Aorta (tissue), 5 donors: Measurements from ENCODE around the gene APLF. TPM values are rescaled to one million over a fixed set of nuclear protein-coding genes. Genes with fewer than 3 reads are reported as not detected.
"Not testable (repeated sequence)": the region's sequence is repeated elsewhere in the genome, so short reads cannot be mapped to it uniquely, and the experiment has no call there.

Experiments
- ATAC-seq: fragments of 200-7000 bp; cut with Tn5 transposase; one replicate; pipeline ENCODE4 v1.9.1; 2022; ENCODE audit warnings: moderate library complexity; ENCODE audit not compliant: low FRiP score
- DNase-seq, 2 donors: peaks; one replicate each; pipeline ENCODE4 v3.0.0-alpha.2; 2020
- H3K27ac ChIP-seq, 2 donors: one replicate each; pipeline ENCODE4 v1.5.1; 2013; ENCODE audit warnings: low read length in 2 of 2, mild to moderate bottlenecking in 2 of 2, moderate library complexity in 2 of 2, control low read depth in 1 of 2, inconsistent platforms in 1 of 2, low read depth in 1 of 2
- H3K27me3 ChIP-seq, 2 donors: one replicate each; pipeline ENCODE4 v1.6.1; 2013; ENCODE audit warnings: control low read depth in 1 of 2, low read length in 1 of 2, mild to moderate bottlenecking in 1 of 2, moderate library complexity in 1 of 2; ENCODE audit not compliant: insufficient read depth in 2 of 2, control insufficient read depth in 1 of 2
- H3K36me3 ChIP-seq, 2 donors: one replicate each; pipeline ENCODE4 v1.6.1; 2013; ENCODE audit warnings: control low read depth in 1 of 2, low read length in 1 of 2, mild to moderate bottlenecking in 1 of 2; ENCODE audit not compliant: insufficient read depth in 2 of 2, control insufficient read depth in 1 of 2
- H3K4me1 ChIP-seq, 2 donors: one replicate each; pipeline ENCODE4 v1.6.1; 2013; ENCODE audit warnings: low read length in 2 of 2, control low read depth in 1 of 2, mild to moderate bottlenecking in 1 of 2, moderate library complexity in 1 of 2; ENCODE audit not compliant: insufficient read depth in 2 of 2, control insufficient read depth in 1 of 2
- H3K4me3 ChIP-seq, 2 donors: one replicate each; pipeline ENCODE4 v1.5.1; 2013; ENCODE audit warnings: low read length in 2 of 2, control low read depth in 1 of 2, mild to moderate bottlenecking in 1 of 2
- H3K9me3 ChIP-seq: one replicate; pipeline ENCODE4 v1.6.1; 2013; ENCODE audit warnings: mild to moderate bottlenecking, low read length; ENCODE audit not compliant: control insufficient read depth
- WGBS, 2 donors: extraction: QIAGEN DNeasy Blood & Tissue Kit; methylation state at CpG; one replicate each; pipeline ENCODE4 v1.1.7; 2013; 5-methylcytosine and 5-hydroxymethylcytosine counted together
- intact Hi-C, 2 donors: fragments of 100-400 bp; cut with DNase I; formaldehyde crosslinking; loops; one replicate each; pipeline versions ENCODE4 v1.14.2 to v1.15.0; 2022
- polyA plus RNA-seq, 2 donors: library from polyadenylated mRNA; stranded (reverse); fragments of 200-250 nt; gene quantifications; one replicate each; pipeline ENCODE4 v1.2.3, GENCODE V29; 2013
- total RNA-seq, 2 donors: library from RNA; stranded (reverse); fragmentation: NEBNext Ultra II Directional; extraction: Animal tissue kit (Norgen Biotek cat#: 25700); gene quantifications; one replicate each; pipeline ENCODE4 v1.2.1, GENCODE V29; 2021
- donor health status: healthy with polysubstance abuse.
- donor health status: Bipolar disorder and iron deficiency.
- donor health status: DM: no; HTN: no; CAD: no.
- donor health status: DM: no; HTN: no; CAD: no.
- donor health status: DM: yes; HTN: yes; CAD: no.

APLF gene
- total and polyA plus RNA-seq, 4 donors: 1.3 to 8.7 (median 4.6) TPM

DNA sequence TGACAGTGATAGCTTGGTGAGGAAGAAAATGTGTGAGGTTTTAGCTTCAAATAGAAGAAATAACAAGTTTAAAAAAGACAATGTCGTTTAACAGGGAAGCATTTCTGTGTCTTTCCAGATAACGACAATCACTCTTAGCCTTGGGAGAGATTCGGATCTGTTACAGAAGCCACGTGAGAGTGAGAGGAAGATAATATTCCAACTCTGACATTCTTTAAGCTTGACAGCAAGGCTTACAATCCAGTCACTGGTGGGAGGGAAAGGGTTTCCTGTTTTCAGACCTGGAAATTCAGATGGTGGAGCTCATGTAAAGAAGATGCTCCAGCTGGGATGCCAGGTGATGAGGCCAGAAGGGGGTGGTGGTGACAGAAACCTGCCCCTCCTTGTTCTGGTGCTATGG lies 31.1 kb upstream of the APLF start:
- H3K4me1 ChIP-seq: peaks cover 0 to 4% of the 10 kb centered on the region in 2 donors
- H3K27ac ChIP-seq: peak overlapping the region; percentile 70 to 87
- ATAC-seq (no peak), DNase-seq (no peak)
- intact Hi-C loops: loop anchor here in 1 of 2 donors (10.0 kb wide), 1 partner anchor 241 kb away; no protein-coding TSS in a partner anchor
- no peaks in the 10 kb centered on the region for H3K36me3 ChIP-seq
- H3K27me3 ChIP-seq: no peaks in the 10 kb centered on the region
- H3K4me3 ChIP-seq: no peak overlapping the region
- no peaks in the 10 kb centered on the region for H3K9me3 ChIP-seq
- WGBS, 2 donors: 8 to 10% methylated on average over 4 of the region's 4 CpGs

DNA sequence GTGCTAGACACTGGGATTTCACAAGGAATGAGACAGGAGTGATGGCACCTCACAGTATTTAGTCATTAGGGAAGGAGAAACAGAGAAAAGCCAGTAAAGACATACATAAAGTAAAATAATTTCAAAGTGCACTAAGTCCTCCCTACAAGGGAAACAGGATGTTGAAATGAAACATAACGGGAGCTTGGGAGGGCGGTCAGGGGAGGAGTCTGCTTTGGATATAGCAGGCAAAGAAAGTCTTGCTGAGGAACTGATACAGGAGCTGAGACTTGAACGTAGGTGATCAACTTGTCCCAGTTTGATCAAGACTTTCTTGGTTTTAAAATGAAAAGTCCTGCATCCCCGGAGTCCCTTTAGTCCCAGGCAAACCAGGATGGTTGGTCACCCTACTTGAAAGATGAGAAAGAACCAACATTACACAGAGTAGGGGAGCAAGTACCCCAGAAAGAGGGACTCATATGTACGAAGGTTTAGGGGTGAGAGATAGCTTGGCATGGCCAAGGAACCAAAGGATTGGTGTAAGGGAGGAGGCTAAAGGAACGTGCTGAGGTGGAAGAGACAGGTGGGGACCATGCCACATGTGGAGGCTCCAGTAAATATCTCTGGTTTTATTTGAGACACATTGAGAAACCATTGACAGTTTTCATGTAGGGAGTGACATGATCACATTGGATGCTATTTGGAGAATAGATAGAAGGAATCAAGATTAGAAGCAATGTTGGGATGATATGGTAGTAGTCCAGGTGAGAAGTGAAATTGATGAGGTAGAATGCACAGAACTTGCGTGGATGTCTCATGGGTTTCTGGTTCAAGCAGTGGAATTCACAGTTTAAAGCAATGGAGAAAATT lies 28.7 kb upstream of the APLF start:
- Histone ChIP-seq H3K4me1 (peaks cover 0 to 4% of the 10 kb centered on the region in 2 donors), H3K27ac (no peak overlapping the region), H3K4me3 (no peak overlapping the region), H3K36me3 (no peaks in the 10 kb centered on the region), H3K9me3 (no peaks in the 10 kb centered on the region), H3K27me3 (no peaks in the 10 kb centered on the region)
- 88 to 89% methylated on average over 7 of the region's 7 CpGs for WGBS, 2 donors
- intact Hi-C loops: loop anchor here in 1 of 2 donors (10.0 kb wide), 1 partner anchor 244 kb away; no protein-coding TSS in a partner anchor
- no peak for ATAC-seq
- DNase-seq: peak in 1 of 2 donors; percentile 51

DNA sequence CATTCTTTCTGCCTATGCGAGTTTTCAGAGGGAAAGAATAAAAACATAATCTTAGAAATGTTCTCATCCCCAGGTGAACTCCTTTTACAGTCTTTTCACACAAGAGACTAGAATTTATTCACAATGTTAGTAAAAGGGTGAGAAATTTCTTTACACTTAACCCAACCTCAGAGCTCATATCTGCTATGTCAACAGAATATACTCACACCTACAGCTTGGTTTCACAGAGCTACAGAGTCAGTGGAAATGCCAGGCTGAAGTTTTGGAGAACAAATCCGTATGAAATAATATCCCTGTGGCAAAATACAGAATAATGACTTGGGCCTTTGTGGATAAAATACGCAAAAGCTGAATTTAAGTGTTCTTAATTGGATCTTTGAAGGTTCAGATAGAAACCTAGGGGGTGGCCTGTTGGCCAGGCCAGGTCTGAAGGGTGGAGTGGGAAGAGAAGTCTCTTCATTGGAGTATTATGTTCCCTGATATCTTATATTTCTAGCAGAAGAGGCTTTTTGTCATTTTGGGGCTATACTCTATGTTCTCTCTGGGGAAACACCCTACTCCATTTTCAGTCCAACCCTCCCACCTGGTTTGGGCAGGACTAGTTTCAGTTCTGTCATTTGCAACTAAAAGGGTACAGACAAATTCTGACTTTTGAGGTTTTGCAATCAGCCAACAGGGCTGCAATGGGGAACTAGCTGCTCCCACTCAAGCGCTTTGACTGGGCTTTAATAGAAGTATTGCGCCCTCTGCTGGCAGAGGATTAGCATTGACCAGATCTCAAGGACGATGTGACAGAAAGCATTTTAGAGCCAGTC lies 26.0 kb upstream of the APLF start:
- Histone ChIP-seq H3K27me3 (no peaks in the 10 kb centered on the region), H3K4me3 (no peak overlapping the region), H3K27ac (peak overlapping the region in 1 of 2 donors; percentile 28), H3K36me3 (no peaks in the 10 kb centered on the region), H3K4me1 (peaks cover 0 to 3% of the 10 kb centered on the region in 2 donors), H3K9me3 (no peaks in the 10 kb centered on the region)
- intact Hi-C loops: loop anchor here (2.0 to 5.0 kb wide), 3 partner anchors 79 to 319 kb away; no protein-coding TSS in a partner anchor
- DNase-seq (peak; percentile 87), ATAC-seq (peak; percentile 95)
- 20 to 22% methylated on average over 6 of the region's 6 CpGs for WGBS, 2 donors

DNA sequence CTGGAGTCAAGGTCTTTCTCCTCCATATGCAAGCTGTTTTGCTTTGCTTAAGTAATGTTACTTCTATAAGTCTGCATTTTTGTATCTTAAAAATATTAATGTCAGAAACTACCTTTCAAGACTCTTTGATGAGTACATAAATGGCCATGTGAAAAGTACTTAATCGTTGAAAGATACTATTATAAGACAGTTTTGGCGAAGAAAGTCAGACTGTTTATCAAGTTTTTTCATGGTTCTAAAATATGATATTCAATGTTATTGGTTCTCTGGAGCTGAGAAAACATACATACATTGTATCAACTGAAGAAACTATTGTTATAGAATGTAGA lies 25.4 kb upstream of the APLF start:
- no peaks in the 10 kb centered on the region for H3K36me3 ChIP-seq
- 69 to 78% methylated on average over 2 of the region's 2 CpGs for WGBS, 2 donors
- no peak for ATAC-seq
- no peak for DNase-seq
- H3K27me3 ChIP-seq: no peaks in the 10 kb centered on the region
- no peak overlapping the region for H3K4me3 ChIP-seq
- H3K9me3 ChIP-seq: no peaks in the 10 kb centered on the region
- intact Hi-C loops: loop anchor here (2.0 to 5.0 kb wide), 3 partner anchors 79 to 320 kb away; no protein-coding TSS in a partner anchor
- no peak overlapping the region for H3K27ac ChIP-seq
- H3K4me1 ChIP-seq: peaks cover 0 to 2% of the 10 kb centered on the region in 2 donors

DNA sequence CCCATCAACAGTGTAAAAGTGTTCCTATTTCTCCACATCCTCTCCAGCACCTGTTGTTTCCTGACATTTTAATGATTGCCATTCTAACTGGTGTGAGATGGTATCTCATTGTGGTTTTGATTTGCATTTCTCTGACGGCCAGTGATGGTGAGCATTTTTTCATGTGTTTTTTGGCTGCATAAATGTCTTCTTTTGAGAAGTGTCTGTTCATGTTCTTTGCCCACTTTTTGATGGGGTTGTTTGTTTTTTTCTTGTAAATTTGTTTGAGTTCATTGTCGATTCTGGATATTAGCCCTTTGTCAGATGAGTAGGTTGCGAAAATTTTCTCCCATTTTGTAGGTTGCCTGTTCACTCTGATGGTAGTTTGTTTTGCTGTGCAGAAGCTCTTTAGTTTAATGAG lies 21.0 kb upstream of the APLF start:
- H3K27ac ChIP-seq, H3K4me3 ChIP-seq, ATAC-seq, DNase-seq, H3K27me3 ChIP-seq, intact Hi-C loops, H3K4me1 ChIP-seq, H3K9me3 ChIP-seq, H3K36me3 ChIP-seq: not testable (repeated sequence)
- WGBS, 2 donors: 90 to 100% methylated on average over 1 to 3 of the region's 3 CpGs

DNA sequence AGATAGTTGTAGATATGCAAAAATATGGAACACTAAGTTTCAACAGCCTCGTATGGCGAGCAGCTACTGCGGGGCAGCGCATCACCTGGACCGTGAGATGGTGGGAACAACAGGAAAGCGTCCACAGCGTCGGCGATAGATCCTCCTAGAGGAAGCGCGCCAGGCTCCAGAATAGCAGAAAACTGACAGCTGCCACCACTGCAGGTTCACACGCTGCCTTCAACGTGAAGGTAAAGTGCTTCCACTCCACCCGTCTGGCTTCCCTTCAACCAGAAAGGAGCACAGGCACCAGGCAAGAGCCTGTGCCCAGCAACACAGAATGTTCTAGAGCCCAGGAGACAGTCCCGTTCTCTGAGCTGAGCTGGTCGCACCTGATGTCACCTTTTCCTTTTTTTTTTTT lies 20.3 kb upstream of the APLF start:
- DNase-seq (no peak), ATAC-seq (no peak)
- Histone ChIP-seq H3K36me3 (no peaks in the 10 kb centered on the region), H3K9me3 (no peaks in the 10 kb centered on the region), H3K27me3 (no peaks in the 10 kb centered on the region), H3K27ac (no peak overlapping the region), H3K4me3 (no peak overlapping the region), H3K4me1 (no peaks in the 10 kb centered on the region)
- intact Hi-C loops: no loop called here
- 91 to 93% methylated on average over 16 of the region's 16 CpGs for WGBS, 2 donors

DNA sequence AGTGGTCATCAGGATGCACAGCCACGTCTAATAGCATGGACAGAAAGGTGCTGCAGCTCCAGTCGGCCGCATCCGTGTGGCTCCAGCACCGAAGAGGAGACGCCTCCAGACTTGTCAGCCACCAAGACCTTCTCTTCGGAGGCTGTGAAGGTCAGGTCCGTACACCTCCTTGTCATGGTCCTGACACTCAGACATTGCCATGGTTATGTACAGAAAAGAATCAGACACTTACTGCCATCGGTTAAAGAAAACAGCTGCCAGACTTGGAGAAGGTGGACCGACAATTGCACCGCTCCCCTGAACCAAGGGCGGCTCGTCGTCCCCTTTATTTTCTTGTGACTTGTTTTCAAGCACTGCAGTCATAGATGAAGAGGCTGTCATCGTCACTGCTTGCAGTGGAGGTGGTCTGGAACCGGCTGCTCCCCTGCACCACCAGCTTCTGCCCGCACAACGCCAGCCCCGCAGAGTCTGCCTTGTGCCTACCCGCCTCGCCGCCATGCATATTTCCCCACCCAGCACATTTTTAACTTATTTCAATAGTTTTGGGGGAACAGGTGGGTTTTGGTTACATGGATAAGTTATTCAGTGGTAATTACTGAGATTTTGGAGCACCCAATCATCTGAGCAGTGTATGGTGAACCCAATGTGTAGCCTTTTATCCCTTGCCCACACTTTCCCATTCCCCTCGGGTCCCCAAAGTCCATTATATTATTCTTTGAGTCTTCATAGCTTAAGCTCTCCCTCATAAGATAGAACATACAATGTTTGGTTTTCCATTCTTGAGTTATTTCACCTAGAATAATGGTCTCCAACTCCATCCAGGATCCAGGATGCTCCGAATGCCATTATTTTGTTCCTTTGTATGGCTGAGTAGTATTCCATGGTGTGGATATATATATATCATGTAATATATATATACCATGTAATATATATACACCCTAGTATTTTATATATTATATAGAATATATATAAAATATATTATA lies 18.4 kb upstream of the APLF start:
- intact Hi-C loops: no loop called here
- H3K4me1 ChIP-seq: no peaks in the 10 kb centered on the region
- ATAC-seq (peak; percentile 70), DNase-seq (peak in 1 of 2 donors; percentile 51)
- H3K9me3 ChIP-seq: no peaks in the 10 kb centered on the region
- H3K4me3 ChIP-seq: no peak overlapping the region
- H3K36me3 ChIP-seq: no peaks in the 10 kb centered on the region
- no peak overlapping the region for H3K27ac ChIP-seq
- no peaks in the 10 kb centered on the region for H3K27me3 ChIP-seq
- 94% methylated on average over 24 of the region's 24 CpGs for WGBS, 2 donors
